ENCODE data around the gene CLSTN2.

DNA sequence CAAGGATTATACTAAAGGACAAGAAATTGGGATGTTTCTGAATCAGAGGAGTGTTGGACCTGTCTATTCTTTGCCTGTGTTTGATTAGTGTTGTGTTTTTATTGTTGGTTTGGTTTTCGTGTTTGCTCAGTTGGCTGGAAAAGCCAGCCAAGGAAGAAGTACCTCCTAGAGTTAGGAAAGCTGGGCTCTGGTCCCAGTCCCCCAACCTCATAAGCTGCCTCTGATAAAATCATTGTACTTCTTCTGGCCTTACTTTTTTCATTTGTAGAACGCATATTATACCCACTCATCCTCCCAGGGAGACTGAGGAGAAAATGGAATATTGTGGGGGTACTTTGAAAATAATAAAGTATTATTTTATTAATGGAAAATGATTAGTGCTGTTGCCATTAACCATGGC lies 565.5 kb downstream of the CLSTN2 start:
- TF ChIP-seq, protein P1, sequence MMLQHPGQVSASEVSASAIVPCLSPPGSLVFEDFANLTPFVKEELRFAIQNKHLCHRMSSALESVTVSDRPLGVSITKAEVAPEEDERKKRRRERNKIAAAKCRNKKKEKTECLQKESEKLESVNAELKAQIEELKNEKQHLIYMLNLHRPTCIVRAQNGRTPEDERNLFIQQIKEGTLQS (IDR thresholded peaks at IDR 0.05; ENCODE audit: insufficient read depth, low read depth, low read length) = no peak
- no peak for TF ChIP-seq EZH2 (IDR thresholded peaks at IDR 0.05; ENCODE audit: low read depth, low read length, severe bottlenecking)
- TF ChIP-seq POLR2AphosphoS5 (IDR thresholded peaks at IDR 0.05; ENCODE audit: low read depth, low read length) = no peak
- TF ChIP-seq, protein P2, sequence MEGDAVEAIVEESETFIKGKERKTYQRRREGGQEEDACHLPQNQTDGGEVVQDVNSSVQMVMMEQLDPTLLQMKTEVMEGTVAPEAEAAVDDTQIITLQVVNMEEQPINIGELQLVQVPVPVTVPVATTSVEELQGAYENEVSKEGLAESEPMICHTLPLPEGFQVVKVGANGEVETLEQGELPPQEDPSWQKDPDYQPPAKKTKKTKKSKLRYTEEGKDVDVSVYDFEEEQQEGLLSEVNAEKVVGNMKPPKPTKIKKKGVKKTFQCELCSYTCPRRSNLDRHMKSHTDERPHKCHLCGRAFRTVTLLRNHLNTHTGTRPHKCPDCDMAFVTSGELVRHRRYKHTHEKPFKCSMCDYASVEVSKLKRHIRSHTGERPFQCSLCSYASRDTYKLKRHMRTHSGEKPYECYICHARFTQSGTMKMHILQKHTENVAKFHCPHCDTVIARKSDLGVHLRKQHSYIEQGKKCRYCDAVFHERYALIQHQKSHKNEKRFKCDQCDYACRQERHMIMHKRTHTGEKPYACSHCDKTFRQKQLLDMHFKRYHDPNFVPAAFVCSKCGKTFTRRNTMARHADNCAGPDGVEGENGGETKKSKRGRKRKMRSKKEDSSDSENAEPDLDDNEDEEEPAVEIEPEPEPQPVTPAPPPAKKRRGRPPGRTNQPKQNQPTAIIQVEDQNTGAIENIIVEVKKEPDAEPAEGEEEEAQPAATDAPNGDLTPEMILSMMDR (IDR thresholded peaks at IDR 0.05; ENCODE audit: control extremely low read depth in 1 of 3, insufficient read depth in 1 of 3, low read depth in 1 of 3, low read length in 3 of 3) = no peak
- TF ChIP-seq SUZ12 (IDR thresholded peaks at IDR 0.05; ENCODE audit: low read length) = no peak
- TF ChIP-seq ASH2L (IDR thresholded peaks at IDR 0.05; ENCODE audit: low read length) = no peak
- TF ChIP-seq HDAC2 (IDR thresholded peaks at IDR 0.05; ENCODE audit: borderline replicate concordance in 1 of 2, low read depth in 2 of 2, low read length in 2 of 2) = no peak
- TF ChIP-seq CEBPB (IDR thresholded peaks at IDR 0.05; ENCODE audit: low read depth, low read length) = no peak
- TF ChIP-seq CBX5 (IDR thresholded peaks at IDR 0.05; ENCODE audit: low read depth, low read length) = no peak
- no peak for TF ChIP-seq POLR2A (IDR thresholded peaks at IDR 0.05; ENCODE audit: control extremely low read depth in 1 of 2, low read depth in 2 of 2, low read length in 2 of 2)
- TF ChIP-seq JUN (IDR thresholded peaks at IDR 0.05; ENCODE audit: low read depth, low read length) = no peak
- TF ChIP-seq YY1 (IDR thresholded peaks at IDR 0.05; ENCODE audit: low read depth, low read length) = no peak
- TF ChIP-seq, protein P3, sequence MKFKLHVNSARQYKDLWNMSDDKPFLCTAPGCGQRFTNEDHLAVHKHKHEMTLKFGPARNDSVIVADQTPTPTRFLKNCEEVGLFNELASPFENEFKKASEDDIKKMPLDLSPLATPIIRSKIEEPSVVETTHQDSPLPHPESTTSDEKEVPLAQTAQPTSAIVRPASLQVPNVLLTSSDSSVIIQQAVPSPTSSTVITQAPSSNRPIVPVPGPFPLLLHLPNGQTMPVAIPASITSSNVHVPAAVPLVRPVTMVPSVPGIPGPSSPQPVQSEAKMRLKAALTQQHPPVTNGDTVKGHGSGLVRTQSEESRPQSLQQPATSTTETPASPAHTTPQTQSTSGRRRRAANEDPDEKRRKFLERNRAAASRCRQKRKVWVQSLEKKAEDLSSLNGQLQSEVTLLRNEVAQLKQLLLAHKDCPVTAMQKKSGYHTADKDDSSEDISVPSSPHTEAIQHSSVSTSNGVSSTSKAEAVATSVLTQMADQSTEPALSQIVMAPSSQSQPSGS (IDR thresholded peaks at IDR 0.05; ENCODE audit: low read length) = no peak
- TF ChIP-seq CHD2 (IDR thresholded peaks at IDR 0.05; ENCODE audit: low read length) = no peak

Data from H1 (cell line).